NCI-H2171 (cell line): Measurements from ENCODE around the gene FAM229A.
"Not testable (repeated sequence)": the region's sequence is repeated elsewhere in the genome, so short reads cannot be mapped to it uniquely, and the experiment has no call there.

Source experiments
- DNase-seq: peaks from one replicate; lab custom pipeline; 2025; lab: John Stamatoyannopoulos, UW

Gene FAM229A, protein sequence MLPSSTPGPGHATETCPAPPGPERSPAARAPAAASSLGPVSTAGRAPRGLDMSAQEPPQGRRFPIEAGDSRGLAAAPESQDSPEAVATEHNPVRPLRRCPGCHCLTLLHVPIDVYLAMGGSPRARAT

DNA sequence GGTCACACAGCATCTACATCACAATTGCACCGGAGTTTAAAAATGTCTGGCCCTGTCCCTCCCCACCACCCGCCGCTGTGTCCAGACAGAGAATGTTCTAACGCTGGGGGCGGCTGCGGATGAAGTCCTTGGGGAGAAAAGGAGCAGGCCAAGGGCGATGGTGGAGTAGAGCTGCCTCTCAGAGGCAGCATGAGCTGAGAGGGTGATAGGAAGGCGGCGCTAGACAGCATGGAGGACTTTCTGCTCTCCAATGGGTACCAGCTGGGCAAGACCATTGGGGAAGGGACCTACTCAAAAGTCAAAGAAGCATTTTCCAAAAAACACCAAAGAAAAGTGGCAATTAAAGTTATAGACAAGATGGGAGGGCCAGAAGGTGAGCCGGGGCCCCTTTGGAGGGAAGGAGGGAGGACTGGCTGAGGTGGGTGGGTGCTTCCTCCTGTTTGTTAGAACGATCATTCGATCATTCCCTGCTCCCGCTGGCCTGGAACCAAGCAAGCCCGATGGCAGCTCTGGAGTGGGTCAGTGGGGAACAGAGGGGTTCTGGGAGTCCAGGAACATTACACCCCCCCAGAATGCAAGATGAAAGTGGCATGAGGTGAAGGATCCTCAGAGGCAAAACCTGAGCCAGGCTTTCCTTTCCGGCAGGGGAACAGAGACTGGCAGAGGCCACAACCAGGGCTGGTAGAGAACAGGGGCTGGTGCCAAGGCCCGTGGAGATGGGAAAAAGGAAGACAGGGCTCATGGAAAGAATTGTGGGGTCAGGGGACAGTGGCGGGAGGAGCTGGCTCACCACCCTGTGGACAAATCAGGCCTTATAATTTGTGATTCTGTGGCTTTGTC, at the start of gene FAM229A, which contains the start of gene TSSK3:
Gene FAM229A, minus strand, starts transcription at position 12 of the 840 bp plus-strand sequence. CDS start 394 bp downstream, outside the sequence.
Gene TSSK3, plus strand, starts transcription at position 66 of the 840 bp plus-strand sequence. Its CDS starts 163 bp downstream, at position 229.
- no peak for DNase-seq

DNA sequence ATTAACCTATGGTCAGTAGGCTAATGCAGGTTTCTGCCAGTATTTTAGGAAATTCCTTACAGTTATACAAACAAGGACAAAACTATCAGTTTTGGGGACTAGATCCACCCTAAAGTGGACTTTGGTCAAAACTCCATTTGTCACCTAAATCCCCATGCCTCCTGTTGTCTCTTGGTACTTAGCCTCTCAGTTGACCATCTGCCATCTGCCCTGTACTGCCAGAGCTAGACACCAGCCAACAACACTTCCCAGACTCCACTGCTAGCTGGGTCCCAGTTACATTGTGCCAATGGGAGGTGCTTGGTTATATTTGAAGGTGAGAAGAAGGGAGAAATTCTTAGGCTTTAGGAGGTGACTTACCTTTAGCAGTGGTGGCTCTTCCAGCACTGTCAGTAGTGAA, 49.0 kb upstream of the FAM229A start:
- no peak for DNase-seq

DNA sequence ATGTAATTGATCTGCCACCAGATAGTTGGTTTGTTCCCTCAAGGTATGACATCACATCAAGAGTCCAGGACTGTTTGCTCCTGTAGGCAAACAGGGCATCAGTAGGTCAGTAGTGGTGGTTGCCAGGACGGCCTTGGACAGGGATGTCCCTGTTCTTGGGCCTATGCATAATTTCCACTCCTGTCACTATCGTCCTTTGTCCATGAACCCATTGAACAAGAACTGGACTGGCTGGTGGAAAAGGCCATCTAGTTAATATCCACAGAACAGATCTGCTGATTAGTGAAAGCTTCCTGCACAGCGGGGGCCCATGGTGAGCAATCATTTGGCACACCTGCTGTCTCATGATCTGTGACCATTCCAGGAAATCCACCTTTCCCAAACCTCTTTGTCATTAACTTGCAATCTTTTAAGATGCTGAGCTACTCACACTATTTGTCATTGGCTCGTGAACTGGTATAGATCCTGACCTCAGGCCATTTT, 44.4 kb upstream of the FAM229A start:
- no peak for DNase-seq

DNA sequence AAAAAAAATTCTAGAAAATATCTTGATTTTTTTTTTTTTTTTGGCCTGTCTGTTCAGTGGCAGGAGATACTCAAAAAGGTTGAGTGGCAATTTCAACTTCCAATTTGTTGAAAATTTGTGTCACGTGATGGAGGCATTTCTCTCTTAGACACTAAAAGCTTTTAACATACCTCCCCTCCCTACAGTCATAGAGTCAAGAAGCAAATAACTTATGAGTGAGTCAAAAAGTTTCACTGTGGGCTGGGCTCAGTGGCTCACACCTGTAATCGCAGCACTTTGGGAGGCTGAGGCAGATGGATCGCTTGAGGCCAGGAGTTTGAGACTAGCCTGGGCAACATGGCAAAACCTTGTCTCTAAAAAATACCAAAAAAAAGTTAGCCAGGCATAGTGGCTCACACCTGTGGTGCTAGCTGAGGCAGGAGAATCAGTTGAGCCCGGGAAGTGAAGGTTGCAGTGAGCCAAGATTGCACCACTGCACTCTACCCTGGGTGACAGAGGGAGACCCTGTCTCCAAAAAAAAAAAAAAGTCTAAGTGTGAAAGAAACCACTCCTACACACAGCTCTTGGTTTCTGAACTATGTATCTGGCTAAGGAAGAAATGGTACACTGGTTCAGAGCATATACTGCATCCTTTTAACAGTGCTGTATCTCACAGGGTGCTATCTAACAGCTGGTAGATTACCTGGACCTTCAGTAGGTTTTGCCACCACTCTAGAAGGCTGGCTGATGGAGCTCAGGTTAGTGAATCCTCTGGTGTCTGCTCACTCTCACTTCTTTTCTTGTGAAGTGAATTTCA, 43.6 kb upstream of the FAM229A start:
- no peak for DNase-seq

DNA sequence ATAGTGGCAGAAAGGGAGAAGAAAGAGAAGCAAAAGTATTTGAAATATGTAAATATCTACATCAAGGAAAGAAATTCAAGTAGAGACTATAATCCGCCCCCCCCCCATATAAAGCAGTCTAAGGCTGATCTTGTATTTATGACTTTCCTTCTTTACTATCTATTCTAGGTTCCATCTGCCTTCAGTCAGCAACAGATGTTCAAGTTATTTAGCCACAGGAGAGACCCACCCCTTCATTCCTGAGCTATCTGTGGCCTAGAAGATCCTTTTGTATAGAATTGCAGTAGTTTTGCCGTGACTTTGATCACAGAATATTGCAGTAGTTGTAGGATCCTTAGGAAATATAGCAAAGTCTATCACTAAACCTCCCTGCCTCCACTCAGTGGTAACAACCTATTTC, 42.7 kb upstream of the FAM229A start:
- no peak for DNase-seq

DNA sequence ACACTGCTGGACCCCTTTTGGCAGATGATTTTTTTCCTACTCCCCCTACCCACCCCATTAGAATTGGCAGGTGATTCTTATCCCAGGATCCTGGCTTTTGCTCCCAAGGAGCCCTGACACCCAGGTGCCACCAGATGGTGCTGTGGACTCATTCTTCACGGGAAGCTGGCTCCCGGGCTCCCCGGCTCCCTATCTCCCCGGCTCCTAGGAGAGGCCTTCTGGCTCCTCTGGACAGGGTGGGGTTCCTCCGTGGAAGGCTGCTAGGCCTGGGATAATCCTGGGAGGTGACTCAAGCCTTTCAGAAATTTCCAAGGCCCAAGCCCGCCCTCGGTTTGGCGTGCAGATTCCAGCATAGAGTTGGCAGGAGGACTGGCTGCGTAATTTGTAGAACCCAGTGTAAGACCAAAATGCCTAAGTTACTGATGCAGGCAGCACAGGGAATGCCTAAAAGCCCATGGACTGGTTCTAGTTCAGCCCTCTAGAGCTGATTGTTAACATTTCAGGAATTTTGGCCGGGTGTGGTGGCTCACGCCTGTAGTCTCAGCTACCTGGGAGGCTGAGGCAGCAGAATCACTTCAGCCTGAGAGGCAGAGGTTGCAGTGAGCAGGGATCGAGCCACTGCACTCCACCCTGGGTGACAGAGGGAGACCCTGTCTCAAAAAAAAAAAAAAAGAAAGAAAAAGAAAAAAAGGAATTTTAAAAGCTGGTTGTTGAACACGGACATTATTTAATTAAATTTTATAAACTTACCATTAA, 38.8 kb upstream of the FAM229A start:
- DNase-seq, result peak; percentile 78

DNA sequence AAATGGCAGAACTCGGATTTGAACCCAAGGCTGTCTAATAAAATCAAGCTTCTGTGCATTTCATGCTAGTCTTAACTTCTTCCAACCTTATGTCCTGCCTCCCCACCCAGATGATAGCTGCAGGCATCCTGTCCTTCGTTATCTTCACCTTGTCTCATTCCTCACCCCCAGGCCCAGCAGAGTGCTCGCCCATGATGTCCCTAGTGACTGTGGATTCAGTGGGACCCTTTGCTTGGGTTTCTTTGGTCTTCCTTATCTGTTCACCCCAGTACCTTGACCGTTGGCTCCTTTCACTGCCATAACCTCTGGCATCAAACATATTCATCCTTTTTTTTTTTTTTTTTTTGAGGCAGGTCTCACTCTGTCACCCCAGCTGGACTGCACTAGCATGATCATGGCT, 37.6 kb upstream of the FAM229A start:
- DNase-seq, result no peak

DNA sequence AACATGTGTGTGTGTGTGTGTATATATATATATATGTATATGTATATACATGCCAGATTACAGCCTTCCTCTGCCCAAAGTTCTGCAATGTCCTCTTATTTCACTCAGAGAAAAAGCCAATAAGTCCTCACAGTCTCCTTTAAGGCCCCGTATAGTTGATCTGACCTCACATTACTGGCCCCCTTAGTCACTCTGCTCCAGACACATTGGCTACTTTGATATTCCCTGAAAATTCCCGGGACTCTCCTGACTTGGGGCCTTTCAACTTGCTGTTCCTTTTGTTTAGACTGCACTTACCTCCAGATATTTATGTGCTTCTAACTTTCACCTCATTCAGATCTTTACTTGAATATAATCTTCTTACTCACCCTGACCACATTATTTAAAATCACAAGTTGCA, 36.1 kb upstream of the FAM229A start:
- no peak for DNase-seq

DNA sequence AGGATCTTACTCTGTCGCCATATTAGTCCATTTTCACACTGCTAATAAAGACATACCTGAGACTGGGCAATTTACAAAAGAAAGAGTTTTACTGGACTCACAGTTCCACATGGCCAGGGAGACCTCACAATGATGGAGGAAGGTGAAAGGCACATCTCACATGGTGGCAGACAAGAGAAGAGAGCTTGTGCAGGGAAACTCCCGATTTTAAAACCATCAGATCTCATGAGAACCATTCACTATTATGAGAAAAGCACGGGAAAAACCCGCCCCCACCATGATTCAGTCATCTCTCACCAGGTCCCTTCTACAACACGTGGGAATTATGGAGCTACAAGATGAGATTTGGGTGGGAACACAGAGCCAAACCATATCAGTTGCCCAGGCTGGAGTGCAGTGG, 34.2 kb upstream of the FAM229A start:
- not testable (repeated sequence) for DNase-seq

DNA sequence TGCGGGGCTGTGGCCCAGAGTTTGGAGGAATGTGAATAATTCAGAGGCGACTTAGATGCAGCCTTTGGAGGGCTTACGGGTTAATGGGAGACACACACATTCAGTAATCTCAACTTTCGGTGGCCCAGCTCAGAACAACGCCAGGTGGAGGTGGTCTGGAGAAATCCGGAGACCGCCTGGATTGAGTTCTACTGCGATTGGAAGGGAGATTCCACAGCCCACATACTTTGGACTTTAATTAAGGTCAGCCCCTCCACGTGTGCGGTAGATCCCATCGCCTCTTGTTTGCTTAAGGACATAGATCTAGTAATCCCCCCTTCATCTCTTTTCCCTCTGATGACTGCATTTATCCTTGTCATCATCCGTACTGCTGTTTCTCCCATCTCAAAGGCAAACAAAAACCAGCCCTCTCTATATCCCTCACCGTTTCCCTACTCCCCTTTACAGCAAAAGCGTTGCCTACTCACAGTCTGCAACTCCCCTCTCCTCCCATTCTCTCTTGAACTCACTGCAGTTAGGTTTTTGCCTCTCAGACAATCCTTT, 32.7 kb upstream of the FAM229A start:
- no peak for DNase-seq

DNA sequence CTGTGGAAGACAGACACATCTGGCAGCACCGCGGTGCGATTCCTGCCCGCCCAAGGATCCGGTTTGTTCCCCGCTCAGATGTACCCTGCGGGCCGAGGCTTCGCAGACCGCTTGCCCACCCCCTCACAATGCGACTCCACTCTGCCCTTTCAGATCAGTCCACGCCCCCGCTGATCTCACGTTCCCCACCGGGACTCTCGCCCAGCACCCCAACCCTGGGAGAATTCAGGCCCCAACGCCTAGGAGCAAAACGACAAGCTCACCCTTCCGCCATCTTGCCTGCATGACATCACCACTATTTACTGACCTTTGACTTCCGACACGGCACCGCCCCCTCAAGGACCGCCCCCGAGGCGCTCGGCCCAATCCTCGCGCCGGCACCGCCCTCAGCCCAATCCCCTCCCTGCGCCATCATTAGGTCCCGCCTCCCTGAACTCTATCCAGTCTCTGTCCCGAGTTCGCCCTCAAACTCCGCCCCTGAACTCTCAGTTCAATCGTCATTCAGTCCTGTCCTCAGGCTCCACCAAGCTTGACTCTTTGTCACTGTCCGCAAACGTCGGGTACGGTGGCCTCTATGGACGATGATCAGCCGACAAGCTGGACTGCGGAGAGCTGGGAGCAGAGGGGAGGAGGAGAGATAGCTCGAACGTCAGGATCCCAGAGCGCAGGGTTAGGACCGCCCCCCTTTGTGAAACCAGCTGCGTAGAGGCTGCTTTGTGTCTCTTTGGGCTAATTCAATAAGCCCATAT, 32.0 kb upstream of the FAM229A start, which contains the start of gene BSDC1:
Gene BSDC1, minus strand, starts transcription at position 301 of the 749 bp plus-strand sequence. Its CDS starts 27 bp downstream, at position 274.
- peak; percentile 97 for DNase-seq

DNA sequence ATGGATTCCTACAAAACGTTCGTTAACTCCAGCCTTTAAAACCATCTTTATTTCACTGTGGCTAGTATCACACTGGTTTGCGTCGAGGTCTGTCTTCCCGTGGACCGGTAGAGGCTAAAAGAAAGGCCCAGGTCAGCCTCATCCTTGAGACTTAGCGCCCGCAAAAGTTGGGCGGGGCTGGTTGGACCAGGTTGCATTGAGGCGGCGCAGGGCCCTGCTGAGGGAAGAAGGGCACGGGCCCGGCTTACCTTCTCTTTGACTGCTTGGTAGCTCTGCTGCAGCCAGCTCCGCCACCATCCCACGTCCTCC, 31.5 kb upstream of the FAM229A start:
- no peak for DNase-seq

DNA sequence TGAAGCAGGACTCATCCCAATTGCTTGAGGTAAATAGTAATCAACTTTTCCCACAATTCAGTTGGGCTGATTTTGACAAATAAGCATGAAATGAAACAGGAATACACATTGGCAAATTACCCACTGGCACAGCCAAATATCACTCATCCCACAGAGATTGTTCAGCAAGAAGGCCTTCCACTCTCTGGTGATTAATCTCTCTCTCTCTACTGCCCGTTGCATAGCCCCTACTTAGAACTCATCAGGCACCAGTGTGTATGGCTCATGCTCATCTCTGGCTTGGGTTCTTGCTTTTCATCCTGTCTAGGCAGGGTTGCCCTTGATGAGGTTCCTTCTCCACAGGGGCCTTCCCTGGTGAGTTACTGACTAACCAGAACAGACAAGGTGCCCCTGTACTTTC, 30.9 kb upstream of the FAM229A start:
- DNase-seq, result no peak

DNA sequence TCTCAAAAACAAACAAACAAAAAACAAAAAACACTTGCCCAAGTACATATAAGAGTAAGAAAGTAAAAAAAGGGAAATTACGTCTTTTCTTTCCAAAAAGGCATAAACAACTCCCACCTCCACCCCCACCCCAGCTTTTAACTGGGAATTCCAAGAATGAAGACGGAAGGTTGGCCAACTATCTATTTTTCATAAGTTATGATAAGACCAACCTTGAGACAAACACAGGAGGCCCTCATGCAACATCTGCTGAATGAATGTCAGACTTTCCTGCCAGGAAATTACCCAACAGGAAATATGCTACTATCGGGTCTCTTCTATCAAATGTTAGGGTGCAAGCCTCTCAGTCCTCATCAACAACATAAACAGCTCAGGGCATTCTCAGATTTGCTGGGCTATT, 30.0 kb upstream of the FAM229A start:
- no peak for DNase-seq

DNA sequence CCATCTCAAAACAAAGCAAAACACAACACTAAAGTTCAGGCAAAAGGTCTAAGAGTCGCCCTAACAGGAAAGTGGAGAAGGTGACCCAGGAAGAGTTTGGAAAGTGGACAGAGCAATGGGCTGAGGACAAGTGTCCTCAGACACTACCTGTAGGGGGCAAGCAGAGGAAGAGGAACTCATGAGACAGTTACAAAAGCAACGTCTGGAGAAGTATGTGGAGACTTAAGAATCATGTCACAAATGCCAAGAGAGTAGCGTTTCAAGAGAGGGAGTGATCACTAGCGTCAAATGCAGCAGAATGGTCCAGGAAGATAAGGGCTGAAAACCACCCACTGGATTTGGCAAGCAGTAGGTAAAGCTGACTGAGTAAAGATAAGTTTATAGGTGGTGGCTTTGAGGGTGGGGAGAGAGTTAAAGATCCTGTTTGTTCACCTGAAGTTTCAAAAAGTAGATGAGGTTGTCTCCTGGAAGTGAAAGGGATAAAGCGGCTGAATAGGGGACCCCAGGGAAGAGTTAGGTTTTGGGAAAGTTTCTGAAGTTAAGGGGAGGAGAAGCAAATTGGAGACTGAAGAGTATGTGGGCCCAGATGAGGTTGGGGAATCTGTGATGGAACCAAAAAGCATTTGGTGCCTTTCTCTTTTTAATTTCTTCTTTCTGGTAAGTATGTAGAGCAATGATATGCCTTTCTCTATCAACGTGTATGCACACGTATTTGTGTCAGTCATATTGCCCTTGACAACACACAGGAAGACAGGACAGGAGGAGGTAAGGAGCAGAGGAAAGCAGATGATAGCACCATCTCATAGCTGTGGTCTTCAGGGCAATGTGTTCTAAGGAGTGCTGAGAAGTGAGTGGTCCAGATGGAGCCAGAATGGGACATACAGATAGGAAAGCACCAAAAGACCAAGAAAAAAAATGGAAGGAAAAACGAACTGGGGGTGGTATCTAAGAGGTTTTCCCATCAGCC, 28.9 kb upstream of the FAM229A start:
- no peak for DNase-seq

DNA sequence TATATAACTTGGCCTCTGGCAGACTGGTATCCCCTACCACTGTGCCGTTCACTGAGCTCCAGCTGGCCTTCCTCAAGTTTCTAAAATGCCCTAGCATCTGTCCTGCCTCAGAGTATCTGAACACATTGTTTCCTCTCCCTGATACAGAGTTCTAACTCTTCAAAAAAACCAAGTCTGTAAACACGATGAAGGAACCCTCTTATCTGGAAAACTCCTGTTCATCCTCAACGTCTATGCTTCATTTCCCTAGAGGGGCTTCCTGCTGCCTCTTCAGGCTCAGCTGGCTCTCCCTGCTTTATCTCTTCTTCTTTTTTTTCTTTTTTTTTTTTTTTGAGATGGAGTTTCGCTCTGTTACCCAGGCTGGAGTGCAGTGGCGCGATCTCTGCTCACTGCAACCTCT, 26.4 kb upstream of the FAM229A start:
- no peak for DNase-seq

DNA sequence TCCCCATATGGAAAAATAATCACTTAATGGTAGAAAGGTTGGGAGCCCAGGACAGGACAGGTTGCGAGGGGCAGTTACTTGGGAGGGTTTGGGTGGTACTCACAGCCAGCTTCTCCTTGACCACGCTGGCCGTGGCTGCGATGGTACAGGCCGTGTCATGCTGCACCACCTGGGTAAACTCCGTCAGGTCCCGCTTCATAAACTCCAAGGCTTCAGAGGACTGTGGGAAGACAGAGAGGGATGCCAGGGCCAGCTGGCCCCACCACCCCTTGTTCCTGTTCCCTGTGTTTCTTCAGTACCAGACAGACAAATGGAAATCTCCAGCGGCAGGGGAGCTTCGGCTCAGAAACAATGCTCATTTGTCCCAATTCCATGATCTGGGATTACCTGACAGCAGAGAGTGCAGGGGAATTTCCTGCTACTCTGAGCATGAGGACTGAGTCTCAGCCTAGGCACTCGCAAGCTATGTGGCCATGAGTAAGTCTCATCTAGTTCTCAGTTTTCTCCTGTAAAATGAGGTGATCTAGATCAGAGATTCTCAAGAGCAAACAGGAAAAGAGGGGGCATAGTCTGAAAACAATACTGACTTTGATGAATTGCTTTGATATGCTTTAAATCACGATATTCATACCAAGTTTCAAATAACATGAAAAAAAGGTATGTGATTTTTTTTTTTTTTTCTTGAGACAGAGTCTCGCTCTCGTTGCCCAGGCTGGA, 24.5 kb upstream of the FAM229A start:
- no peak for DNase-seq

DNA sequence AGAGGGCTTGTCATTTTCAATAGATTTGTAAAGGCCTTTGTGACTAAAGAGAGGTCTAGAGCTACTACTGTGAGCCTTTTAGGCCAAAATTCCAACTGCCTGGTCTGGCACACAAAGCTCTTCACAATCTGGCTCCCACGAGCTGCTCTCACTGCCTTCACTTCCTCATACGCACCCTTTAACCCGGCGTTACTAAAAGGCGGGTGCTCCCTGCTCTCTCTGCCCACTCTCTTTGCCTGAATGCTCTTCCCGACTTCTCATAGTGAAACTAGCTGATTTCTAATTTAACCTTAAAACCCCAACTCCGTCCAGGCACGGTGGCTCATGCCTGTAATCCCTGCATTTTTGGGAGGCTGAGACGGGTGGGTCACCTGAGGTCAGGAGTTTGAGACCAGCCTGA, 17.8 kb upstream of the FAM229A start:
- no peak for DNase-seq
